ENCODE data around the gene GRIN2B.

The GRIN2B gene

GRCh38 chr12:13981296-13981962 is at the start of gene GRIN2B:
GRIN2B (minus strand) TSS chr12:13981602; CDS start chr12:13866208, 115,394 bp downstream.
- no peaks in the 10 kb centered on the region for H3K4me1 ChIP-seq
- peak within 1 kb of the TSS; percentile 28 for H2AFZ ChIP-seq
- no peak within 1 kb of the TSS for H3K9ac ChIP-seq
- H3K4me2 ChIP-seq (ENCODE audit: low read length): peak within 1 kb of the TSS; percentile 42
- no peak within 1 kb of the TSS for H3K27ac ChIP-seq
- TF ChIP-seq CTCF (IDR thresholded peaks at IDR 0.05): no peak
- H3K79me2 ChIP-seq: no peaks in the 10 kb centered on the region
- H3K36me3 ChIP-seq (ENCODE audit: control insufficient read depth, insufficient read depth, low read length): no peaks in the 10 kb centered on the region
- H3K9me3 ChIP-seq (ENCODE audit: control insufficient read depth, low read length): no peaks in the 10 kb centered on the region
- peaks cover 4% of the 10 kb centered on the region for H3K27me3 ChIP-seq (ENCODE audit: control insufficient read depth, insufficient read depth, low read length)
- peak within 1 kb of the TSS; percentile 18 for H3K4me3 ChIP-seq (ENCODE audit: low read depth, low read length)

GRCh38 chr12:14026537-14026936 is 45.1 kb upstream of the GRIN2B start:
- H3K9ac ChIP-seq: no peak overlapping the region
- H3K4me1 ChIP-seq: no peaks in the 10 kb centered on the region
- H3K79me2 ChIP-seq: no peaks in the 10 kb centered on the region
- no peaks in the 10 kb centered on the region for H3K9me3 ChIP-seq (ENCODE audit: control insufficient read depth, low read length)
- H3K4me2 ChIP-seq (ENCODE audit: low read length): no peak overlapping the region
- no peak overlapping the region for H2AFZ ChIP-seq
- no peak overlapping the region for H3K27ac ChIP-seq
- H3K4me3 ChIP-seq (ENCODE audit: low read depth, low read length): no peak overlapping the region
- H3K27me3 ChIP-seq (ENCODE audit: control insufficient read depth, insufficient read depth, low read length): no peaks in the 10 kb centered on the region
- TF ChIP-seq CTCF (IDR thresholded peaks at IDR 0.05): no peak
- H3K36me3 ChIP-seq (ENCODE audit: control insufficient read depth, insufficient read depth, low read length): no peaks in the 10 kb centered on the region

GRCh38 chr12:14024591-14024990 is 43.2 kb upstream of the GRIN2B start:
- no peak for TF ChIP-seq CTCF (IDR thresholded peaks at IDR 0.05)
- no peak overlapping the region for H3K9ac ChIP-seq

GRCh38 chr12:14018080-14018479 is 36.7 kb upstream of the GRIN2B start:
- Histone ChIP-seq H3K4me2 (ENCODE audit: low read length) (no peak overlapping the region), H3K4me3 (ENCODE audit: low read depth, low read length) (no peak overlapping the region), H3K27me3 (ENCODE audit: control insufficient read depth, insufficient read depth, low read length) (no peaks in the 10 kb centered on the region), H3K9ac (no peak overlapping the region), H3K27ac (no peak overlapping the region), H3K9me3 (ENCODE audit: control insufficient read depth, low read length) (no peaks in the 10 kb centered on the region), H3K4me1 (no peaks in the 10 kb centered on the region), H2AFZ (no peak overlapping the region), H3K36me3 (ENCODE audit: control insufficient read depth, insufficient read depth, low read length) (no peaks in the 10 kb centered on the region), H3K79me2 (no peaks in the 10 kb centered on the region)
- TF ChIP-seq CTCF (IDR thresholded peaks at IDR 0.05): no peak

More at GRCh38 chr12:14024591-14024990, 43.2 kb upstream of the GRIN2B start:
- Histone ChIP-seq H3K4me2 (ENCODE audit: low read length) (no peak overlapping the region), H3K36me3 (ENCODE audit: control insufficient read depth, insufficient read depth, low read length) (no peaks in the 10 kb centered on the region), H3K27ac (no peak overlapping the region), H2AFZ (no peak overlapping the region), H3K79me2 (no peaks in the 10 kb centered on the region), H3K4me3 (ENCODE audit: low read depth, low read length) (no peak overlapping the region), H3K9me3 (ENCODE audit: control insufficient read depth, low read length) (no peaks in the 10 kb centered on the region), H3K27me3 (ENCODE audit: control insufficient read depth, insufficient read depth, low read length) (no peaks in the 10 kb centered on the region), H3K4me1 (no peaks in the 10 kb centered on the region)

GRCh38 chr12:14010989-14011388 is 29.6 kb upstream of the GRIN2B start:
- Histone ChIP-seq H3K27me3 (ENCODE audit: control insufficient read depth, insufficient read depth, low read length) (no peaks in the 10 kb centered on the region), H3K27ac (no peak overlapping the region), H2AFZ (no peak overlapping the region), H3K4me3 (ENCODE audit: low read depth, low read length) (no peak overlapping the region), H3K4me2 (ENCODE audit: low read length) (no peak overlapping the region), H3K9me3 (ENCODE audit: control insufficient read depth, low read length) (no peaks in the 10 kb centered on the region), H3K9ac (no peak overlapping the region), H3K4me1 (no peaks in the 10 kb centered on the region), H3K79me2 (no peaks in the 10 kb centered on the region), H3K36me3 (ENCODE audit: control insufficient read depth, insufficient read depth, low read length) (no peaks in the 10 kb centered on the region)
- TF ChIP-seq CTCF (IDR thresholded peaks at IDR 0.05): no peak

All from parathyroid adenoma (tissue), 2 donors.